ENCODE data around the gene SLC35A2.

The SLC35A2 gene

DNA sequence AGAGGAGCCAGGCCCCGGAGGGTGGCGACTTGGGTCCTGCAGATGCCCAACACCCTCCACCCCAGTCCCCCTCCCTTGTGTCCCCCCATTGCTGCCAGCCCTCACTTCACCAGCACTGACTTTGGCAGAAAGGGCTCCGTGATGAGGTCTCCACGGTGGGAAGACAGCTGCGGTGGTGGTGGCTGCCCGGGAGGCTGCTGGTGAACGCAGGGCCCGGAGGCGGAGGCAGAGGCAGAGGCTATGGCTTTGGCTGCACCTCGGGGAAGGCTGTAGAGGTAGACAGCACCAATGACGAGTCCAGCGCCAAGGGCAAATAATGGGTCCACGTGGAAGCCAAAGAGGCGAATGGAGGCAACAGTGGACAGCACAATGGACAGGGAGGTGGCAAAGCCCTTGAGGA is 6.8 kb downstream of the SLC35A2 start:
- TF ChIP-seq, protein P1, sequence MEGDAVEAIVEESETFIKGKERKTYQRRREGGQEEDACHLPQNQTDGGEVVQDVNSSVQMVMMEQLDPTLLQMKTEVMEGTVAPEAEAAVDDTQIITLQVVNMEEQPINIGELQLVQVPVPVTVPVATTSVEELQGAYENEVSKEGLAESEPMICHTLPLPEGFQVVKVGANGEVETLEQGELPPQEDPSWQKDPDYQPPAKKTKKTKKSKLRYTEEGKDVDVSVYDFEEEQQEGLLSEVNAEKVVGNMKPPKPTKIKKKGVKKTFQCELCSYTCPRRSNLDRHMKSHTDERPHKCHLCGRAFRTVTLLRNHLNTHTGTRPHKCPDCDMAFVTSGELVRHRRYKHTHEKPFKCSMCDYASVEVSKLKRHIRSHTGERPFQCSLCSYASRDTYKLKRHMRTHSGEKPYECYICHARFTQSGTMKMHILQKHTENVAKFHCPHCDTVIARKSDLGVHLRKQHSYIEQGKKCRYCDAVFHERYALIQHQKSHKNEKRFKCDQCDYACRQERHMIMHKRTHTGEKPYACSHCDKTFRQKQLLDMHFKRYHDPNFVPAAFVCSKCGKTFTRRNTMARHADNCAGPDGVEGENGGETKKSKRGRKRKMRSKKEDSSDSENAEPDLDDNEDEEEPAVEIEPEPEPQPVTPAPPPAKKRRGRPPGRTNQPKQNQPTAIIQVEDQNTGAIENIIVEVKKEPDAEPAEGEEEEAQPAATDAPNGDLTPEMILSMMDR (IDR thresholded peaks at IDR 0.05; ENCODE audit: insufficient read depth, low read length) = no peak
- no peak for TF ChIP-seq SPI1 (IDR thresholded peaks at IDR 0.05; ENCODE audit: borderline replicate concordance, low read depth)
- no peak for TF ChIP-seq GABPA (IDR thresholded peaks at IDR 0.05; ENCODE audit: low read depth)
- no peak for TF ChIP-seq REST (IDR thresholded peaks at IDR 0.05; ENCODE audit: insufficient replicate concordance, low read depth)
- TF ChIP-seq POLR2AphosphoS5 (IDR thresholded peaks at IDR 0.05; ENCODE audit: low read depth) = no peak
- no peak overlapping the region for H3K4me3 ChIP-seq (replicated peaks; ENCODE audit: insufficient read depth, low read length)
- no peak for DNase-seq (ENCODE audit: low read depth in 1 of 2, low spot score in 1 of 2)
- H3K27ac ChIP-seq (replicated peaks) = no peak overlapping the region
- no peaks in the 10 kb centered on the region for H3K27me3 ChIP-seq (ENCODE audit: insufficient read depth, poor library complexity, severe bottlenecking)

DNA sequence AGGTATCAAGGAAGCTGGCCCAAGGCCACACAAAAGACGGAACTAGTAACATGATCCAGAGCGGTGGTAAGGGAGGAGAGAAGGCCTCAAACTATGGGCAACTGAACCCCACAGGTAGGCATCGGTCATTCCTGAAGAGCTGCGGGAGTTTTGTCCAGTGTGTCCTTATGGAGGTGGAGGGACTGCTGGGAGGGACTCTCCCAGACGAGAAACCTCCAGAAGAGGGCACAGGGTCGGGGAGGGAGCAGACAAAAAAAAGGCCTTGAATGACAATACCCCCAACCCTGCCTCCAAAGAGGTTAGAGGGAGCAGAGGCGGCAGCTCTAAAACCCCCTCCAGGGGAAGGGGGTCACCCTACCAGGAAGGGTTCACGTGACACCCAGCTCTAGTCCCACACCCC is 7.3 kb downstream of the SLC35A2 start:
- Histone ChIP-seq H3K4me3 (replicated peaks; ENCODE audit: insufficient read depth, low read length) (no peak overlapping the region), H3K27me3 (ENCODE audit: insufficient read depth, poor library complexity, severe bottlenecking) (no peaks in the 10 kb centered on the region), H3K27ac (replicated peaks) (no peak overlapping the region)
- TF ChIP-seq, protein P1 (IDR thresholded peaks at IDR 0.05; ENCODE audit: insufficient read depth, low read length) = no peak
- TF ChIP-seq GABPA (IDR thresholded peaks at IDR 0.05; ENCODE audit: low read depth) (no peak), POLR2AphosphoS5 (IDR thresholded peaks at IDR 0.05; ENCODE audit: low read depth) (no peak), SPI1 (IDR thresholded peaks at IDR 0.05; ENCODE audit: borderline replicate concordance, low read depth) (no peak), REST (IDR thresholded peaks at IDR 0.05; ENCODE audit: insufficient replicate concordance, low read depth) (no peak)
- no peak for DNase-seq (ENCODE audit: low read depth in 1 of 2, low spot score in 1 of 2)

GRCh38 chrX:48903290-48903689 is 8.2 kb downstream of the SLC35A2 start:
- no peak overlapping the region for H3K4me3 ChIP-seq (replicated peaks; ENCODE audit: insufficient read depth, low read length)
- no peak for DNase-seq (ENCODE audit: low read depth in 1 of 2, low spot score in 1 of 2)
- H3K27ac ChIP-seq (replicated peaks) = no peak overlapping the region
- H3K27me3 ChIP-seq (ENCODE audit: insufficient read depth, poor library complexity, severe bottlenecking) = no peaks in the 10 kb centered on the region
- TF ChIP-seq, protein P1 (IDR thresholded peaks at IDR 0.05; ENCODE audit: insufficient read depth, low read length) = no peak

- no peaks in the 10 kb centered on the region for H3K27me3 ChIP-seq (ENCODE audit: insufficient read depth, poor library complexity, severe bottlenecking)
- no peak for DNase-seq (ENCODE audit: low read depth in 1 of 2, low spot score in 1 of 2)
Observed at GRCh38 chrX:48902776-48903175, 8.7 kb downstream of the SLC35A2 start.

More at GRCh38 chrX:48902776-48903175, 8.7 kb downstream of the SLC35A2 start:
- H3K27ac ChIP-seq (replicated peaks) = no peak overlapping the region
- TF ChIP-seq SPI1 (IDR thresholded peaks at IDR 0.05; ENCODE audit: borderline replicate concordance, low read depth) (no peak), POLR2AphosphoS5 (IDR thresholded peaks at IDR 0.05; ENCODE audit: low read depth) (no peak)
- H3K4me3 ChIP-seq (replicated peaks; ENCODE audit: insufficient read depth, low read length) = no peak overlapping the region
